ENCODE measurements around the gene PTPRB.
"Not testable (repeated sequence)": the region's sequence is repeated elsewhere in the genome, so short reads cannot be mapped to it uniquely, and the experiment has no call there.

Gene PTPRB

GRCh38 chr12:70549340-70550179 is 87.7 kb downstream of the PTPRB start:
- DNase-seq (ENCODE audit: low read depth in 3 of 3, low spot score in 1 of 3): no peak

DNA sequence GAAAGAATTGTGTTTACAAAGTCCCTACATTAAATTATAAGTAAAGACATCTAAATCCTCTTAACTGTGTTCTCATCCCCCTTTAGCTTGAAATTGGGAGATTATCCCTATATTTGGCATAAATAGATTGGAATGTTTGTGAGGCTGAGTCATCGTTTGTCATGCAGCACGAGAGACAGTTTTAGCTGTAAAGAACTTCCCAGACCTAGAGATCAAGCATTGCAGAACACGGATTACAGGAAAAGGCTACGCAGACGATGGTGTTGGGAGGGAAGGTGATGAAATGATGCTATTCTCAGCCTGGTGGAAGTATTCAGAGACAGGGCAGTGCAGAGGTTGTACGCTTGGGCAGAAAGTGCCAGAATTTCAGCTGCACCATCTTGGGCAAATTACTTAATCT is 93.8 kb downstream of the PTPRB start:
- no peak for DNase-seq (ENCODE audit: low read depth in 3 of 3, low spot score in 1 of 3)

- DNase-seq (ENCODE audit: low read depth in 3 of 3, low spot score in 1 of 3): no peak
Observed at GRCh38 chr12:70540996-70541395, 96.2 kb downstream of the PTPRB start.

DNA sequence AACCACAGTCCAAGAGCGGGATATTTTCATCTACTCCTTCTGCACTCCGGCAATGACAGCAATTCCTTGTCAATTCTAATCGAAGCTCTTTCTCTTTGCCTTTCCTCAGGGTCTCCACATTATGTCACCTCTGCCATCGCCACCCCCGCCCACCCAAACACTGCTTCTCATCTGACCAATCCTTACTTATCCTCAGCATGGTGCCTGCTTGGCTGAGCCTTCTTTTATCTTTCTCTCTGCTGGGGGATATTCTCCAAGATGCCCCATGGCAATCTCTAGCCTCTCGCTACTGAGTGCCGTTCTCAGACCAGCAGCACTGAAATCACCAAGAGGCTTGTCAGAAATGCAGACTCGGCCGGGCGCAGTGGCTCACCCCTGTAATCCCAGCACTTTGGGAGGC is 100.6 kb downstream of the PTPRB start:
- DNase-seq (ENCODE audit: low read depth in 3 of 3, low spot score in 1 of 3): no peak

GRCh38 chr12:70535896-70536374 is 101.3 kb downstream of the PTPRB start:
- DNase-seq (ENCODE audit: low read depth in 3 of 3, low spot score in 1 of 3): no peak

DNA sequence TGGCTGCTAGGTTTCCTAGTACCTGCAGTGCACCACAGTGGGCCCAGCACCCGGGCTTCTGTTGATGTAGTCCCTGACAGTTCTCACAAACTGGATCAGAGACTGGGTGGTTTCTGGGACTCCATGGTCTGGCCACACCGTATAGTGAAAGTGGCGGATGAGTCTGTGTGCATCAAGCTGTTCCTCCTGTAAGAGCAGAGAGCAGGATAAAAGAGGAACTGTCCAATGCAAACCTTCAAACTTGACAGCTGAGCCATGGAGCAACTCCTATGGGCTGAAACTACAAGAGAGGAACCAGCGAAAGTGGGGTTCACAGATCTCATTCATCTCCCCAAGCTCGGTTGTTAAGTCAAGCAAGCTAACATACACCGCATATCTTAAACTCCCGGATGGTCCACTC is 102.8 kb downstream of the PTPRB start:
- no peak for DNase-seq (ENCODE audit: low read depth in 3 of 3, low spot score in 1 of 3)

DNA sequence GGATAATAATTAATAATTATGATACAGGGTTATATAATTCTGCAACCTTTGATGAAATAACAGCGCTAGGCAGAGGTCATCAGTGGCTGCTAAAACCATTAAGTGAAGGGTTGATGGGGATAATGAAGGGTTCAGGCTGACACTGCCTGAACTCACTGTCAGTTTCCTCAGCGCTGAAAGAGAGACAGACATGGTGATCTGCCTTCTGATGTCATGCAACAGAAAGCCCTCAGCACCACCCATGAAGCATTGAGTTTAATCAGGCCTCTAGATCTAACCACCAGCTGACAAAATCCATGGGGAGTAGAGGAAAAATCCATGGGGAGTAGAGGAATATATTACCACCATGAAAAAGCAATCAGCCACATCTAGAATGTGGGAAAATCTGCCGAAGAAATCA is 107.6 kb downstream of the PTPRB start:
- no peak for DNase-seq (ENCODE audit: low read depth in 3 of 3, low spot score in 1 of 3)

DNA sequence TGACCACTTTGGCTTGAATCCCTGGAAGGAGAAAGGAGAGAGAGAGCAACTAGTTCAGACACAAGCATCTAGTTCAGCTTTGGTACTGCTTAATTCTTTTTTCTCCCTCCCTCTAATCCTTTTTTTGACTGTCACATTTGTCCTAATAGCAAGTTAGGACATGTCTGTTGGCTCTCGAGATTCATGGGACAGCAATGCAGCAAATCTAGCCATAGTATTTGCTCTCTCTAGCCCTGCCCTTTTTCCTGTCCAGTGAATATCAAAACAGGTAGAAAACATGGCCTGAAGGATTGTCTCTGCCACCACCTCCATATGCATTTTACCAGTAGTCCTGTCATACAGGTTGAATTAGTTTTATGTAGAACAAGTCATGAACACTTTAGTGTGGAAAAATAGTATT is 116.4 kb downstream of the PTPRB start:
- DNase-seq (ENCODE audit: low read depth in 3 of 3, low spot score in 1 of 3): no peak

- no peak for DNase-seq (ENCODE audit: low read depth in 3 of 3, low spot score in 1 of 3)
Observed at GRCh38 chr12:70513426-70513825, 123.8 kb downstream of the PTPRB start.

DNA sequence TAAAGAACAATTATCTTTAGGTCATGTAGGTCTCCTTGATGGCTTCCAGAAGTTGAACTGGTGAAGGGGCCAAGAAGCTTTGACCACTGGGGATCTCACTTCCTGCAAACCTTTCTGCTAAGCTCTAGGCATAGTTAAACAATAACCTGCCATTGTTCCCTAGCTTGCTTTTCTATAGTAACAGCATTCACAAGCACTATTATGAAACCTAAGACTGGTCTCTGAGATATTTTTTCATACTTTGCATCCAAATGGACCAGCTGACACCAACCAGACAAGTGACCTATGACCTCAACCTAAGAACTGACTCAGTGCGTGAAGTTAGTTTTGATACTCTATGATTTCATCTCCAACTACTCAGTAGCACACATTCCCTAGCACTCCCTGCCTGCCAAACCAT is 129.1 kb downstream of the PTPRB start:
- no peak for DNase-seq (ENCODE audit: low read depth in 3 of 3, low spot score in 1 of 3)

GRCh38 chr12:70507442-70507841 is 129.8 kb downstream of the PTPRB start:
- no peak for DNase-seq (ENCODE audit: low read depth in 3 of 3, low spot score in 1 of 3)

GRCh38 chr12:70497508-70497907 is 139.7 kb downstream of the PTPRB start:
- no peak for DNase-seq (ENCODE audit: low read depth in 3 of 3, low spot score in 1 of 3)

- DNase-seq (ENCODE audit: low read depth in 3 of 3, low spot score in 1 of 3): not testable (repeated sequence)
Observed at GRCh38 chr12:70492904-70493303, 144.3 kb downstream of the PTPRB start.

GRCh38 chr12:70490928-70491327 is 146.3 kb downstream of the PTPRB start:
- DNase-seq (ENCODE audit: low read depth in 3 of 3, low spot score in 1 of 3): not testable (repeated sequence)

DNA sequence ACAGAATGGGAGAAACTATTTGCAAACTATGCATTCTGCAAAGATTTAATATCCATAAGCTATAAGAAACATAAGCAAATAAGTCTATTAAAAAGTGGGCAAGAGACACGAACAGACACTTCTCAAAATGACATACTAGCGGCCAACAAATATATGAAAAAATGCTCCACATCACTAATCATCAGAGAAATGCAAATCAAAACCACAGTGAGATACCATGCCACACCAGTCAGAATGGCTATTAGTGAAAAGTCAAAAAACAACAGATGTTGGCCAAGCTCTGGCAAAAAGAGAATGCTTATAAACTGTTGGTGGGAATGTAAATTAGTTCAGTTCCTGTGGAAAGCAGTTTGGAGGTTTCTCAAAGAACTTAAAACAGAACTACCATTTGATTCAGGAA is 149.8 kb downstream of the PTPRB start:
- no peak for DNase-seq (ENCODE audit: low read depth in 3 of 3, low spot score in 1 of 3)

DNA sequence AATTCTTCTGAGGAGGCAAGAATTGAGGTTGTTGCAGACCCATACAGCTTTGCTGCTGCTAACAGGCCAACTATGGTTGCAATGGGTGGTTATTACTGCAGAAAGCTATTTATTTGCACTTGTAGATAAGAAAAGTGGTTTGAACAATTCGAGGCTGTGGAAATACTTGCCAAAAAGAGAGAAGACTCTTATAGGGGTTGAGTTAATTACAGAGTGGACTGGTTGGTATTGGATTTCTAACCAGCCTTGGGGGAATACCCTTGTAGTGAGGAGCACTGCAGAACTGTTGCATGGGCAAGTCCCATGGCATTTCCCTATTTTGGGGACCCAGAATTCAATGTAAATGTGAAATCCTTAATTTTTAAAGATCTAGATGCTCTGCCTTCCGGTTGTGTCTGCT is 150.6 kb downstream of the PTPRB start:
- DNase-seq (ENCODE audit: low read depth in 3 of 3, low spot score in 1 of 3): no peak

DNA sequence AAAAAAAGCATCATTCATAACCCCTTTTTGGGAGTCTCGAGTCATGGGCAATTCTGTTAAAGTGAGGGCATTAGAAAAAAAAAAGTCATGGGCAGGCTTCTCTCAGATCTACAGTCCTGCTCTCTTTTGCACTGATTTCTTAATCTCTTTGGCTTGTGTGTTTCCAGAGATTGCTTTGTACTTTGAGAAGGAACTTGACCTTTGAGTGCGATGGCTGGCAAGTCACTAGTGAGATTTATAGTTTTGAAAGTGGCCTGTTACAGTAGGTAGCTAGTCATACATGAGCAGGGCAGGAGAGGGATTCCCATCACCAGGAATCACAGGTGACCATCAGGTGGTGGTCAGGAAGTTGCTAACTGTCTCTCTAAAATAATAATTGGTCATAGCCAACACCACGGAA is 151.5 kb downstream of the PTPRB start:
- no peak for DNase-seq (ENCODE audit: low read depth in 3 of 3, low spot score in 1 of 3)

DNA sequence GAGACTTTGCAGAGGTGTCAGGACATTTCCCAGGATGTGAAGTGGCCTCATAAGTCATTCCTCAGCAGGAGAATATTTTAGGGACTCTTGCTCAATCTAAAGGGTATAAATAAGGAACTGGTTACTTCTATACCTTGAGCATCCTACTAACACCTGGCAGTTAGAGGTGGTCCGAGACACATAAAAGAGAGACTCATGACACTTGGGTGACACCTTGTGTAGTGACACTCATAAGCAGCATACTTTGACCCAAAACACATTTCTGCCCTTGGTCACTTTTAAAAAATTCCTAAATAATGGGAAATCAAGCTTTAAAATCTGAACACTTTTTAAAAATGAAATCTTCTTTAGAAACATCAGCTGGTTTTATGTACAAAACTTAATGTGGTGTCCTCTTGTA is 152.8 kb downstream of the PTPRB start:
- DNase-seq (ENCODE audit: low read depth in 3 of 3, low spot score in 1 of 3): no peak

GRCh38 chr12:70482764-70483163 is 154.5 kb downstream of the PTPRB start:
- no peak for DNase-seq (ENCODE audit: low read depth in 3 of 3, low spot score in 1 of 3)

DNA sequence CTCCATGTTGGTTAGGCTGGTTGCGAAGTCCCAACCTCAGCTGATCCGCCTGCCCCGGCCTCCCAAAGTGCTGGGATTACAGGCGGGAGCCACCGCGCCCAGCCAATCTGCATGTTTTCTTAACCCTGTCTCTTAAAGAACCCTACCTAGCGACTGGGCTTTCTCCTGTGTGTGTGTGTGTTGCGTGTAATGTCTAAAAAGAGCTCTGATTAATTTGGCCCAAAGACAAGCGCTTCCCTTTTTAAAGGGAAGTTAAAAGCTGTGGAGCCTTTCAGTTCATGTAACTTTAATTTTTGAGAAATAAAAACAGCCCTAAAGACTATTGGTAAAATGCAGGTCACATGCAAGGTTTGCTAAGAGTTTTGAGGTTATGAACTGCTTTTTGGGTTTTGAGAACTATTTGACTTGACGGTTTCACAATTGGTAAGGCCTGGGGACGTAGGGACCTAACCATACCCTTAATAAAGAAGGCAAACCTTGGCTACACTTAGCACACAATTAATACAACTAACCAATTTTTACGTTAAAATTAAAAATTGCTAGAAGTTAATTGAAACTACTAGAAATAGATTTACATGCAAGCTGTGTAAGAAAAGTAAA is 167.9 kb downstream of the PTPRB start:
- DNase-seq (ENCODE audit: low read depth in 3 of 3, low spot score in 1 of 3): no peak

- DNase-seq (ENCODE audit: low read depth in 3 of 3, low spot score in 1 of 3): no peak
Observed at GRCh38 chr12:70468741-70469140, 168.5 kb downstream of the PTPRB start.

- DNase-seq (ENCODE audit: low read depth in 3 of 3, low spot score in 1 of 3): no peak
Observed at GRCh38 chr12:70467918-70468733, 169.1 kb downstream of the PTPRB start.
